ENCODE data around the gene VCX3B.
"Not testable (repeated sequence)": the region's sequence is repeated elsewhere in the genome, so short reads cannot be mapped to it uniquely, and the experiment has no call there.

Gene VCX3B

DNA sequence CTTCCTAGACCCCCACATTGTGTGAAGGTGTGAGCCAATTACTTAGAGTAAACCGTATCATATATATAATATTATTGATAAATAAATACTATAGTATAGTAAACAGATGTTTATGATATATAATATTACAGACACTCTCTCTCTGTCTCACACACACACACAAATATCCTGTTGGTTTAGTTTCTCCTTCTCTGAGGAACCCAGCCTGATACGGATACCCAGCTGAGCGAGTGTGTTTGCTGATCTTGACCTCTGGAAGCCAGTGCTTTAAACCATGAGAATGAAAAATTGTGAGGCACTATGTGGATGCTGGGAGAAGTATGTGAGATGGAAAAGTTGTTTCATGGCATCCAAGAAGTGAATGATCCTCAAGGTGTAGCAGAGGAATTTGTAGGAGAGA, at the start of gene VCX3B:
VCX3B (plus strand) TSS at position 301 of the 400 bp plus-strand sequence. CDS start 621 bp downstream, outside the sequence.
- DNase-seq, result not testable (repeated sequence)

GRCh38 chrX:8418301-8418700, 46.3 kb upstream of the VCX3B start:
- DNase-seq, result peak; percentile 68

GRCh38 chrX:8424912-8425311, 39.7 kb upstream of the VCX3B start:
- DNase-seq, result no peak

GRCh38 chrX:8429692-8430249, 34.9 kb upstream of the VCX3B start:
- no peak for DNase-seq

DNA sequence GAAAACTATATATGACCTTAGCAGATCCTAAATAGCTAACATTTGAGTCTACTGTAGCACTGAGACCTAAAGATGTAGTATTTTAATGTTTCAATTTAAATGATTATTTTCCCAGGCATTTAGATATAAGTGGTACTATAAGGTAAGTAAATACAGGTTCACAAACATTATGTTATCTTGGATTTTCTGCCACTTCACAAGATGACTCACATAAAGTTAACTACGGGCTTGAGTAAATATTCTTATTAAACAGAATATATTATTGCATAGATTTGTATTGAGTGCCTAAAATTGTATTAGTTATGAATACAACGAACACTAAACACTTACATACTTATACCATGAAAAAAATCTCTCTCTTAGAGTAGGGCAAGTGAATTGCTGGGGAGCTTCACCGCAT, 34.2 kb upstream of the VCX3B start:
- DNase-seq, result no peak

GRCh38 chrX:8432396-8432795, 32.2 kb upstream of the VCX3B start:
- no peak for DNase-seq

DNA sequence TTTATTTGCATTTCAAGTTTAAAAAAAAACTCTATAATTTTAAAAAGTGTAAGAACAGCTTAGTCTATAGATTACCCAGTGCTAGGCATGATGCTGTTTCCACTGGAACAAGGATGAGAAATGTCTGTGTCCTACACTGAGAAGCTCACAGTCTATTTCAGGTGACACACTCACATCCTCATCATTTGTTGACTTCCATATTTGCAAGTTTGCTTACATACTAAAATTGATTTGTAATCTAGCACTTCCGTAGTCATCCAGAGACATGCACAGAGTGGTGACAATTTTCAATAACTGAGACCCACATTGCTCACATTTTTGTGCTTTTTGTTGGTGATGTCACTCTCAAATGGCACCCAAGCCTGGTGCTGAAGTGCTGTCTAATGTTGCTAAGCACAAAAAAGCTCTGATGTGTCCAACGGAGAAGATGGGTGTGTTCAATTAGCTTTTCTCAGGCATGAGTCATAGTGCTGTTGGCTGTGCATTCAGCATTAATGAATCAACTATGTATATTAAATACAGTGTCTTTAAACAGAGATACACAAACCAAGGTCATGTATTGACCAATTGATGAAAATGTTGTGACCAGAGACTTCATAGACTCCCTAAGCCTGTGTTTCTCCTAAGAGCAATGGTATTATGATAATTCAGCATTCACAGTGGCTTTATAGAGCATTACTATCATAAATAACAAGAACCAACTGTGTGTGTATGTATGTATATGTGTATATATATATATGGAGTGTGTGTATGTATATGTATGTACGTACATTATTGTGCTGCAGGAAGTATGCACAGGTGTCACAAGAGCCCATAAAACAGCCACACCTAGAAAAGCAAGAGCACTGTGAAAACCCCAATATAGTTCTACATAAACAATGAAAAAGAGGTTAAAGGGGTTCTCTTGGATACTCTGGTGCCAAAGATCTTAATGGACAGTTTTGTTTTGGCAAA, 31.2 kb upstream of the VCX3B start:
- DNase-seq, result no peak

GRCh38 chrX:8447368-8447767, 17.3 kb upstream of the VCX3B start:
- DNase-seq, result no peak

- not testable (repeated sequence) for DNase-seq
Observed at GRCh38 chrX:8452343-8452742, 12.3 kb upstream of the VCX3B start.

- no peak for DNase-seq
Observed at GRCh38 chrX:8453611-8454010, 11.0 kb upstream of the VCX3B start.

DNA sequence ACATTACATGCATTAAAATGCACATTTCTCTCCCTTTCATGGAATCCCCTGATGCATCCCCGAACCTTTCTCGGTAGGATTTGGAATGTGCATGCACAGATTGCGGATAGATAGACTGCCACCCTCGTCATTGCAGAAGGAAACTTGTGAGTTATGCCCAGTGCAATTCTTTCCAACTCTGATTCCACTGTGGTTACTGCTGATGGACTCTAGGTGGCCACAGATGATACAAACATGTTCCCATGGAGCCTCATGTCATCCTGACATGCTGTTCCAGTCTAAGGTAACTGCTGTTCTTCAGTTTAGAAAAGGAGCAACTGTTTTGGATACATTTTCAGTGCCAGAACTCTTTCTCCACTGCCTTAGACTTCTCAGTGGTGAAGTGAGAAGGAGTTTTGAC, 9.1 kb upstream of the VCX3B start:
- peak; percentile 2 for DNase-seq

DNA sequence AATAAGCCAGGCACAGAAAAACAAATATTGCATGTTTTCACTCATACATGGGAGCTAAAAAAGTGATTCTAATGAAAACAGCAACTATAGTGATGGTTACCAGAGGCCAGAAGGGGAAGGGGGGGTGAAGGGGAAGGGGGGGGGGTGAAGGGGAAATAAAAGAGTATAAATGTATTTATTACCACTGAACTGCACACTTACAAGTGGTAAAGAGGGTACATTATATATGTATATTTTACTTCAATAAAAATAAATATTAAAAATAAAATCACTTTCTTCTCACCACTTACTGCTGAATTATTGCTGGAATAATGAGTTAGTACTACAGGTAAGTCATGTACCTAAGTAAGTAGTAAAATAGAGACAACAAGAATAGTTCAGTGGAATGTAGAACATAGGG, 2.1 kb upstream of the VCX3B start:
- DNase-seq, result no peak

DNA sequence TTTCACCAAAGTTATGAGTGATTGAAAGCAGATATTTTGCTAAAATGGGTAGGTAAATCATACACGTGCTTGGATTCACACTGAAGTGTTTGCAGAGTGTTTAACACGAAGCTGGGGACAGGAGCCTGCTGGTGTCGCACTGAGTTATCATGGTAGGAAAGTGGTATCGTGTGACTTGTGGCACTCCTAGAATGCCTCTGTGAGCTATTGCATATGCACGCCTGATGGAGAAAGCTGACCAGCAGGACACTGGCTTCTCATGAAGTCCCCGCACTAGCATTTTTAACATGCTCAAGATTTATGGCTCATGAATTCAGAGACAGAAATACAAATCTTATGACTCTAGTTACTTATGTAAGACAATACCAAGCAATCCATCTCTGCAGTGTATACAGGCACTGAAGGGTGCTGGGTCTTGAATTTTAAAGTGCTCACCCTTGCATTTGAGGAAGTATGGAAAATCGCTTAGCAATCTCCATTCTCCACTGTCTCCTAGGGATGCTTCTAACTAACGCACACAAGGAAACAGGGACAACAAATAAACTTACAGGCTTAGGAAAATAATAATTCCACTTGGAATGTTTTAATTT, 19.8 kb downstream of the VCX3B start:
- DNase-seq, result no peak

DNA sequence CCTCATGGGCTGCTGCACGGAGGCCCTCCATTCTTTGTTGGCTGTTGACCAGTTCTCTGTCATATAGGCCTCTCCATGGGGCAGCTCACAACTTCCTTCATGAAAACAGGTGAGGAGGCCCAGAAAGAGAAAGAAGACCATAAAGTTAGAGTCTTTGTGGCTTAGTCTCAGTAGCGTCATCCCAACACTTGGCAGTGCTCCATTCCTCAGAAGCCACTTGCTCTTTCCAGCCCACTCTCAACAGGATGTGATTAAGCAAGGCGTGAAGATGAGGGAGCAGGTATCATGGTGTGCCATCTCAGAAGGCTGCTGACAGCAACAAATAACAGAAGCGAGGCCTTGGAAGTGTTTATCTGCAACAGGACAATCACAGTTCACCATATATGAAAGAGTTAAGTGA, 30.4 kb downstream of the VCX3B start:
- not testable (repeated sequence) for DNase-seq

DNA sequence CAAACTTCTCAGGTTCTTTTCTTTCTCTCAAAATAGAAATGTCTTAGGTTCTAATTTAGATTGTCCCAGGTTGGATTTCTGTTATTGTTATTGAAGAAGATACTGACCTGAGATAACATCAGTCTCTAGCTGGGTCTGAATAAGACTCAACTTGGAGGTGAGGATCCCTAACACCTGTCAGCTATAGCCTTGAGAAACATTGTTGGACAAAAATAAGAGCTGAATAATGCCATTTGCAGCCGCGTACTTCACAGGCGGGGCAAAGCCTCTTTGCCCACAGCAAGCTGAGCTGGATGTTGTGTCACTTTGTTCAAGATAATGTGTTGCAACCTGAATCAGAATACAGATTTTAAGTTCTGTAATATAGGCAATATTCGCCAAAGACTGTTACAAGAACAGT, 35.6 kb downstream of the VCX3B start:
- no peak for DNase-seq

GRCh38 chrX:8502101-8502500, 37.5 kb downstream of the VCX3B start:
- DNase-seq, result not testable (repeated sequence)

DNA sequence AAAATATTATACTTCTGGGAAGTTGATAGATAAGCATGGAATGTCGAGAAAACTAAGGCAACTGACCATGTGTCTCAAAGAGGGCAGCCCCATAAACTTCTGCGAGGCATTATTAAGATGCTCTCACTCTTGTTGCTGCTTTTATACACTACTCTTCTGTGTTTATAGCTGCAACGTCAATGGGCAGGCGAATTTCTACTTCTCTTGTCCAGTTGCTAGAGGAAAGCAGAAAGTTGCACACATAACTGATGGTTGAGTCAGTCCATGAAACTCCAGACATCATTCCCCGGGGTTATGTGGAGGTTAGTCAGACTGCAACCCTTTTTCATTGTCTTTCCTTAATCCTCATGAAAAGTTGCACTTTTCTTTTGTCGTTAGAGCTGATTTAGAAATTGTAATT, 39.8 kb downstream of the VCX3B start:
- no peak for DNase-seq

All from NCI-H82 (cell line).